NK-92 (cell line): ENCODE results near the gene MOB3B.
"Not testable (repeated sequence)": the region's sequence is repeated elsewhere in the genome, so short reads cannot be mapped to it uniquely, and the experiment has no call there.

Experiments
- DNase-seq: peaks from one replicate; lab custom pipeline; 2025; ENCODE audit not compliant: unreplicated experiment; lab: John Stamatoyannopoulos, UW

The MOB3B gene

DNA sequence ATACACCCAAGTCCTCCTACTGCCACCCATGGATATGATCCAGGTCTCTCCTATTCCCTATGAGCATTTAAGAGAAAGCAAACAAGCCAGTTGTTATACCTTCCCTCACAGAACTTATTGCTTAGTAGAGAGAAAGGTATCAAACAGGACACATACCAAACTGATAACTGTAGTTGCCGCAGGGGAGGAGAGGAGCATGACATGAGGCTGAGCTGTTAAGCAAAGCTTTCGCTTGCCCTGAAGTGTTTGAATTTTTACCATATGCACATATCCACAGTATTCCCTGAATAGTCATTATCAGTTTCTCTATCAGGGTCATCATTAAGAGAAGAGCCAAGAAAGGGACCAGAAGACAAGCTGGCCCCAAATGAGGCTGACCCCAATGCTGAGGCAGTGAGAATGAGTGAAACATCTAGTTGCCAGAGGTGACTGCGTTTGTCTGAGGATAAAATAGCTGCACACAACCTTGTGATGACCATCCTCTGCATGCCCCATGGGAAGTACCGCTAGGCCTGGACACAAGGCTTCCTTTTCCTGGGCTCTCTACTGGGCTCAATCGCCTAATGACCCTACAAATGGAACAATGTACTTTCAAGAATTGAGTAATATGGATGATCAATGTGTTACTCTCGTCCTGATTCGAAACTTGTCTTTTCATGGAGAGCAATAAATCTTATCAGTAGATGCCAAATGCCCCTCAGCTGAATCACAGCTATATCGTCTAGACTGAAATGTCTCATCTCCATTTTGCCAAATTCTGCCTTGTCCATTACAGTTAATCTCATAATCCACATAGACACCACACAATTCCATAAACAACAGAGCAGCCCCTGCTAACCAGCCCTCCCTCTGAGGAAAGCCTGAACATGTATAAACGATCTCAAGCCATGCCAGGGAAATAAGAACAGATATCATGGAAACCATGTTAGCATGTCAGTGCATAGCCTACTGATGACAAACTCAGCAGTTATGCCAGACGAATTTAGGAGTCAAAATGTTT is 9.8 kb downstream of the MOB3B start:
- DNase-seq, result no peak

DNA sequence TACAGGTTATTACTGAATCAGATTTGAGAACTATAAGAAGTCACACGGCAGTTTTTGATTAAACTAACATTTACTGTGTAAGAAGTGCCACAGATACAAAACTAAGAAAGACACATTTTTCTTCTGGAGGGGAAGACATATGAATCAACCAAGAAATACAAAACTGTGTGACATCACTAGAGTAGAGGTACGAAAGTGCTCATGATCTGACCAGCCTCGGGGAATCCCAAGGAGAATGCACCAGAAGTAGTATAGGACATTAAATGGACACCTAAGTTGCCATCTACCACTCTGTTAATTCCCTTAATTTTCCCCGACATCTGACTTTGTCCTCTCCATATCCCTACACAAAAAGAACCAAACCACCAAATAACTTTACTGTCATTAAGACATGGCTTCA is 10.8 kb downstream of the MOB3B start:
- DNase-seq, result no peak

GRCh38 chr9:27518006-27518405 is 11.6 kb downstream of the MOB3B start:
- no peak for DNase-seq

GRCh38 chr9:27514551-27514950 is 15.1 kb downstream of the MOB3B start:
- DNase-seq, result no peak

GRCh38 chr9:27511771-27512170 is 17.8 kb downstream of the MOB3B start:
- no peak for DNase-seq

DNA sequence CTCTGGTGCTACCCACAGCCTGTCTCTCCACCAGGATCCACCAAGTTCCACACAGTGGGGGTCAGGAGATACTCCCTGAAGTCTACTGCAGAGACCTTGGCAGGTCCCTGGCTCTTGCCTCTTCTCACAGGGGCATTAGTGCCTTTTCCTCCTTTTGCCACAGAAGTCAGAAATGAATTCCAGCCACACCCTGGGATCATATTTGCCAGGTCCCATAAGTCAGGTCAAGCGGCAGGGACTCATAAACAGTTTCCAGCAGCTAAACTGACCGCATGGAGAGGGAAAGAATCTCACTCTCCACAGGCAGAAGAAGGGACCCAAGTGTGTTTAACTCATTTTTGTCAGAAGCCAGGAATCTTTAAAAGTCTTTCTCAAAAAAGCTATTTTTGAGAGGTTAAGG is 18.8 kb downstream of the MOB3B start:
- no peak for DNase-seq

DNA sequence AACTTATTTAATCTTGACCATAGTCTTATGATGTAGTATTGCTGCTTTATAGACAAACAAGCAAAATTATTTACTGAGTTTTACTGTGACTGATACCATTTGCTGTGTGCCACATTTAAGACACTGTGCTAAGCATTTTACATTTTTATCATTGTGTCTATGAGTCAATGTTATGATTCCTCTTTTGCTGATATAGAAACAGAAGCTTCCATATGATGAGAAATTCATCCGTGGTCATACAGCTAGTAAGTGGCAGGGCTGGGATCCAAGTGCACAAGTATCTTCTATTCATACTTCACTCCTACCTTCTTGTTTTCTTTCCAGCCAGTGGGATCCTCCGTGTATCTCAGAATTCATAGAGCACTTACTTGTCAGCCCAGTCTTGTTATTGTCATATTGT is 22.6 kb downstream of the MOB3B start:
- DNase-seq, result no peak

DNA sequence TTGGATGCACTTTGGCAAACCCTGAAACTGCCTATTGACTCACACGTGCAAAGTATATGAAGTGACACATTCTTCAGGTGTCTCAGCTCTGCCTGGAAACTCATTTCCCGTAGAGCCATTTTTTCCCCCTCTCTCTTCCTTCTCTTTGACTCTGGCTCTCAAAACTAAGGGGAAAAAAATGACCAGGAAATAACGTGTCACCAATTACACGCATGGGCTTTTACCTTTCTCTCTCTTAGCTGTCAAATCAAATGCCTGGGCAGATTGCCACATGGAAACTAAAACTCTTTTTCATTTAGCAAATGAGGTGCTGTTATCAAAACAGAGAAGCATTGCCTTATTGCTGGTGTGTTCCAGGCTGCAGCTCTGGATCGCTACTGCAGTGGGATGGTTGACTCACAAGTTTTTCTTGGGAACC is 23.9 kb downstream of the MOB3B start:
- no peak for DNase-seq

- no peak for DNase-seq
Measured at GRCh38 chr9:27504259-27504658, 25.4 kb downstream of the MOB3B start.

DNA sequence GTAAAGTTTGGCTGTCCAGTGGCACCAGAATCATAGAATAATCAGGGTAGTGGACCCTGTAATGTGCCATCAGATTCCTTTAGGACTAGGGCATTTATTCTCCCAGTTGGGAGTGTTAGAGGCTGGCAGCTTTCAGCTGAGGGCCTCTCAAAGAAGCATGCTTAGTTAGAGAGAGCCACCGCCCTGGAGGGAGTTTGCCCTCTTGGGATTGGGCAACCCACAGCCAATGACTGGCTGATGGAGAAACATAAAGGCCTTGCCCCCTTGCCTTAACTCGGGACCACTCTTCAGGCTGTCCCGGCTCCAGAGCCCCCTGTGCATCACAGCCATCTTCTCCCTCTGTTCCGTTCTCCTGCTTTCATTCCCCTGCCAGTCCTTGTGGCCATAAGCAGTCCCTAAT is 26.0 kb downstream of the MOB3B start:
- no peak for DNase-seq

DNA sequence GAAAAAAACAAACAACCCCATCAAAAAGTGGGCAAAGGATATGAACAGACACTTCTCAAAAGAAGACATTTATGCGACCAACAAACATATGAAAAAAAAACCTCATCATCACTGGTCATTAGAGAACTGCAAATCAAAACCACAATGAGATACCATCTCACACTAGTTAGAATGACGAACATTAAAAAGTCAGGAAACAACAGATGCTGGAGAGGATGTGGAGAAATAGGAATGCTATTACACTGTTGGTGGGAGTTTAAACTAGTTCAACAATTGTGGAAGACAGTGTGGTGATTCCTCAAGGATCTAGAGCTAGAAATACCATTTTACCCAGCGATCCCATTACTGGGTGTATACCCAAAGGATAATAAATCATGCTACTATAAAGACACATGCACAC is 28.7 kb downstream of the MOB3B start:
- not testable (repeated sequence) for DNase-seq

DNA sequence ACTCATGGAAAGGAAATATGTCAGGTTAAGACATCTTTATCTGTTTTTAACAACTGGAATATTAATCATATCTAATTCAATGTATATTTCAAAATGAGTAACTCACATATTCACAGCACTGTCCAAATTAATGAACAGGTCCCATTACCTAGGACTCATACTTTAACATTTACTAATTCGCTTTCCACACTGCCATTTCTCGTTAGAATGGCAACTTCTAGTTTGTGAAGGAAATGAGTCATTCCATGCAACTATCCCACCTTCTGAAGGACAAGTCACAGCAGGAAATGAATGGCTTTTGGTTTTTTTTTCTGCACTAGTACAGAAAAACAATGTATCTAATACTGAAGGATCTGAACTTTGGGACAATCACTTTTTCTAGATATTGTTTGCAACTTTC is 30.2 kb downstream of the MOB3B start:
- no peak for DNase-seq

DNA sequence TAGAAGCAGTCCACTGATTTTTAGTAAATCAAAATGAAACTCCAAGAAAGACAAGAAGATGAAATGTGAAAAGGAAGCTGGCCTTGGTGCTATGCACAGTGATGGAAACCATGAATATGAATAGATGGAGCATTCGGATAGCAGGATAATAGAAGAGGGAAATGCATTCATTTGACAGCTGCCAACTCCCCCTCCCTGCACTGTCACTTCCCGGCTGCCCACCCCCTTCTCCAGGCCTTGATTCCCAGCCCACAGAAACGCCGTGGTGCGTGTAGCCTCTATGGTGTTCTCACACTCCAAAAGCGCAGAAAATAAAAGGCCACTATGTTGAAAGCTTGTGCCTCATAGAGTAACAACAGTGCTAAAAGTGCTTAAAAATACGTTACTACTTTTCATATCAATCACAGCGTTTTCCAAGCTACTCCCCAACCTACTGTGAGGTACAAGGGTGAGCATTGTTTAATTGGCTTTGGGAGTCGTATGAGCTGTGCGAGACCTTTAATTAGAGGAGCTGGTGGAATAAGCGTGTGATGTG is 31.7 kb downstream of the MOB3B start:
- no peak for DNase-seq

GRCh38 chr9:27496135-27496504 is 33.5 kb downstream of the MOB3B start:
- DNase-seq, result no peak

- DNase-seq, result no peak
Measured at GRCh38 chr9:27495480-27496134, 34.0 kb downstream of the MOB3B start.

- no peak for DNase-seq
Measured at GRCh38 chr9:27491154-27491553, 38.5 kb downstream of the MOB3B start.

DNA sequence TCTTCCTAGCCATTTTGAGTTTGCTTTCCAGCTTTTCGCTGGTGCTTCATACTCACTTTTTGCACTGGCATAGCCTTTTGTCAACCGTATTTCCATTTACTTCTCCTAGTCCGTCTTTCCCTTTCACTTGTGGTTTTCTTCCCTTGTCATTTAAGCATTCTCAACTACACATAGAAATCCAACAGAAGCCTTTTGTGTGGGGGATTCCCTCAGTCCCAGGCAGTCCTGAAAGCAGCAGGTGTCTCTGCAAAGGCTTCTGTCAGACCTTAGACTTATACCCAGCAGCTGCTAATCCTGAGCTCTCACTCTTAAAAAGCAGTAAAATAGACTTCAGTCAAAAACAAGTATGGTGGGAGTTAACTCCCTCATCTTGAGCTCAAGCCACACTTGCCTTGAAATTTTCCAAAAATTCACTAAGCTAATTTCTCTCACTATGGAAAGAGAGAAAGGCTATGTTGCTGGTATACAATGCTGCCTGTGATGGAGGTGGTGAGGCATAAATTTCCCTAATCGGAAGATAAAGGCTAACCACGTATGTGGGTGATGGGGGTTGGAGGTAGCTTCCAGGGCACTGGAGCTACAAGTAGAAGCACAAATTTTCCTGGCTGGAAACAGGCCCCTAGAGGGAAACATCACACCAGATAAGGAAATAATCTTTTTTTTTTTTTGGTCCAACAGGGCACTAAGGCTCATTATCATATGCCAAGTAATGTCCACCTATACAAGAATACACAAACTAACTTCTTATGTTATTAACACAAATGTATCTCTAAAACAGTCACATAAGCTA is 40.3 kb downstream of the MOB3B start:
- DNase-seq, result no peak

GRCh38 chr9:27487927-27488326 is 41.7 kb downstream of the MOB3B start:
- no peak for DNase-seq

DNA sequence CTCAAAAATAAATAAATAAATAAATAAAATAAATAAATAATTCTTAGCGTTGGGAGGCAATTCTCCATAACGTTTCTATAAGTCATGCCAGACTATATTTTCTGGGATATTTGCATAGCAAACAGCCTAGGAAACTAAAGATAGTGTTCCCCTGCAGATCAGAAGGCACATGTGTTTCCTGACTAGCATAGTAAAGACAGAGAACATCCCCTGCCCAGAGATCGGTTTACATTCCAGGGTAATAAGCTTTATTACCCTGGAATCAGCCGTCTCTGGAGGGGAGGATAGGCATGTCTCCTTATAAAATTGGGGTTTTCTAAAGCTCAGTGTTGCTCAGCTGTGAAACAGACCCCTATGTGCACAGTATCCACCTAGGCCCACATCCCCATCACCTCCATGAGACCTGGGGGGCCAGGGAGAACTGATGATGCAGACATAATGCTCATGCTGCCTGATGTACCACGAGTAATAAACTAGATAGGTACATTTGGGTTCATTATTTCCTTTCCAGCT is 42.4 kb downstream of the MOB3B start:
- no peak for DNase-seq

- DNase-seq, result no peak
Measured at GRCh38 chr9:27485158-27485557, 44.5 kb downstream of the MOB3B start.

DNA sequence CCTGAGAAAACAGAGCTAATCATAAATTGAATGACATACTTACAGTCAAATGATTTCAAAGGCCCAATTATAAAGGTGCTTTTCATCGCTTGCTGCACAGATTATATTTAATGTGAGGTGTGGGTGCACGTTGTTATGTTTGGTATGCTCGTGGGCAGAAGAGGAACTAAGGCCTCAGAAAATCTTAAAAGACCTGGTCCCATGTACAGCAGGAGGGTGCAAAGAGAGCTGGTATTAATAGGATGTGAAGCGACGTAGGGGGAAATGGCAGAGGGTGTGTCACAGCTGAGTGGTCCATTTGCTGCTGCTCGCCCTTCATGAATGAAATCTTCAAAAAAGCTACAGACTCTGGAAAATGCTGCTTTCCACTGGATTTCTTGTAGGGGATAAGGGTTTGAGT is 46.0 kb downstream of the MOB3B start:
- DNase-seq, result no peak
